KMS-11 (cell line): ENCODE measurements around the gene MPIG6B.

Experiments
- H2AFZ ChIP-seq: fragments of 200-600 bp; sonication (generic); 2 replicates; pipeline ENCODE4 v1.6.1; 2016; ENCODE audit warnings: antibody characterized with exemption, mixed run types, low read depth
- H3K27ac ChIP-seq: fragments of 200-600 bp; sonication (generic); 2 replicates; pipeline ENCODE4 v1.6.1; 2016; ENCODE audit warnings: mild to moderate bottlenecking, mixed run types
- H3K27me3 ChIP-seq: fragments of 200-600 bp; sonication (generic); 2 replicates; pipeline ENCODE4 v1.6.1; 2017; ENCODE audit warnings: mild to moderate bottlenecking, low read depth, mixed run types, moderate library complexity; ENCODE audit not compliant: insufficient read depth
- H3K36me3 ChIP-seq: fragments of 200-600 bp; sonication (generic); 2 replicates; pipeline ENCODE4 v1.6.1; 2017; ENCODE audit warnings: mild to moderate bottlenecking, mixed run types; ENCODE audit not compliant: insufficient read depth
- H3K4me1 ChIP-seq: fragments of 200-600 bp; sonication (generic); 2 replicates; pipeline ENCODE4 v1.6.1; 2016; ENCODE audit warnings: mild to moderate bottlenecking, low read depth, mixed run types; ENCODE audit not compliant: poor library complexity, severe bottlenecking
- H3K4me2 ChIP-seq: fragments of 200-600 bp; sonication (generic); 2 replicates; pipeline ENCODE4 v1.7.0; 2016; ENCODE audit warnings: mild to moderate bottlenecking, mixed run types
- H3K4me3 ChIP-seq: fragments of 200-600 bp; sonication (generic); IDR thresholded peaks from 2 replicates; pipeline ENCODE4 v1.6.1; 2017; ENCODE audit warnings: low read depth, low read length, mixed read lengths; ENCODE audit not compliant: insufficient read depth
- H3K79me2 ChIP-seq: fragments of 200-600 bp; sonication (generic); 2 replicates; pipeline ENCODE4 v1.6.1; 2016; ENCODE audit warnings: low read depth, mixed run types; ENCODE audit not compliant: insufficient read depth
- H3K9ac ChIP-seq: fragments of 200-600 bp; sonication (generic); 2 replicates; pipeline ENCODE4 v1.6.1; 2016; ENCODE audit warnings: mild to moderate bottlenecking, mixed run types
- H4K20me1 ChIP-seq: fragments of 200-600 bp; sonication (generic); 2 replicates; pipeline ENCODE4 v1.6.1; 2016; ENCODE audit warnings: mild to moderate bottlenecking, mixed run types; ENCODE audit not compliant: insufficient read depth
- CTCF ChIP-seq: fragments of 200-600 bp; sonication (generic); conservative IDR thresholded peaks from 2 replicates; pipeline ENCODE4 v1.6.1; 2017; ENCODE audit warnings: low read depth, mild to moderate bottlenecking, antibody characterized with exemption, low read length, moderate library complexity, mixed read lengths

Gene MPIG6B

GRCh38 chr6:31749301-31750036 lies 26.3 kb downstream of the MPIG6B start:
- no peaks in the 10 kb centered on the region for H3K27me3 ChIP-seq
- H3K36me3 ChIP-seq = no peaks in the 10 kb centered on the region
- no peaks in the 10 kb centered on the region for H3K79me2 ChIP-seq
- no peak overlapping the region for H3K4me3 ChIP-seq
- no peak overlapping the region for H3K9ac ChIP-seq
- H3K27ac ChIP-seq = no peak overlapping the region
- no peak overlapping the region for H3K4me2 ChIP-seq
- no peak overlapping the region for H2AFZ ChIP-seq
- no peaks in the 10 kb centered on the region for H3K4me1 ChIP-seq
- no peak for TF ChIP-seq CTCF
- H4K20me1 ChIP-seq = no peaks in the 10 kb centered on the region

GRCh38 chr6:31750411-31751022 lies 27.3 kb downstream of the MPIG6B start:
- no peak for TF ChIP-seq CTCF
- no peak overlapping the region for H3K27ac ChIP-seq
- H3K4me2 ChIP-seq = no peak overlapping the region

GRCh38 chr6:31752739-31753319 lies 29.7 kb downstream of the MPIG6B start:
- H3K4me1 ChIP-seq = no peaks in the 10 kb centered on the region
- H3K4me2 ChIP-seq = no peak overlapping the region
- no peaks in the 10 kb centered on the region for H3K36me3 ChIP-seq
- no peaks in the 10 kb centered on the region for H3K79me2 ChIP-seq
- H4K20me1 ChIP-seq = no peaks in the 10 kb centered on the region
- no peak overlapping the region for H2AFZ ChIP-seq
- no peak overlapping the region for H3K4me3 ChIP-seq
- no peak for TF ChIP-seq CTCF
- no peak overlapping the region for H3K27ac ChIP-seq
- H3K9ac ChIP-seq = no peak overlapping the region
- no peaks in the 10 kb centered on the region for H3K27me3 ChIP-seq

More at GRCh38 chr6:31750411-31751022, 27.3 kb downstream of the MPIG6B start:
- Histone ChIP-seq H3K36me3 (no peaks in the 10 kb centered on the region), H4K20me1 (no peaks in the 10 kb centered on the region), H2AFZ (no peak overlapping the region), H3K9ac (no peak overlapping the region), H3K4me1 (no peaks in the 10 kb centered on the region), H3K4me3 (no peak overlapping the region), H3K27me3 (no peaks in the 10 kb centered on the region), H3K79me2 (no peaks in the 10 kb centered on the region)

GRCh38 chr6:31758281-31758680 lies 35.1 kb downstream of the MPIG6B start:
- Histone ChIP-seq H2AFZ (no peak overlapping the region), H3K27me3 (no peaks in the 10 kb centered on the region), H3K4me1 (no peaks in the 10 kb centered on the region), H3K4me2 (no peak overlapping the region), H3K4me3 (no peak overlapping the region), H3K9ac (no peak overlapping the region), H4K20me1 (no peaks in the 10 kb centered on the region), H3K27ac (no peak overlapping the region), H3K36me3 (no peaks in the 10 kb centered on the region), H3K79me2 (no peaks in the 10 kb centered on the region)
- no peak for TF ChIP-seq CTCF
